AG09319 (cell line): Measurements from ENCODE around the gene MADCAM1.

Experiments used
- DNase-seq: peaks from one replicate; pipeline ENCODE4 v3.0.0-alpha.2; 2010; ENCODE audit warnings: low read depth; ENCODE audit errors: extremely low read depth
- TF ChIP-seq, protein P1 (sequence below): IDR thresholded peaks from 2 replicates; pipeline ENCODE4 v1.5.1; 2011; ENCODE audit warnings: low read depth, mild to moderate bottlenecking, inconsistent platforms, low read length, moderate library complexity

Gene MADCAM1

DNA sequence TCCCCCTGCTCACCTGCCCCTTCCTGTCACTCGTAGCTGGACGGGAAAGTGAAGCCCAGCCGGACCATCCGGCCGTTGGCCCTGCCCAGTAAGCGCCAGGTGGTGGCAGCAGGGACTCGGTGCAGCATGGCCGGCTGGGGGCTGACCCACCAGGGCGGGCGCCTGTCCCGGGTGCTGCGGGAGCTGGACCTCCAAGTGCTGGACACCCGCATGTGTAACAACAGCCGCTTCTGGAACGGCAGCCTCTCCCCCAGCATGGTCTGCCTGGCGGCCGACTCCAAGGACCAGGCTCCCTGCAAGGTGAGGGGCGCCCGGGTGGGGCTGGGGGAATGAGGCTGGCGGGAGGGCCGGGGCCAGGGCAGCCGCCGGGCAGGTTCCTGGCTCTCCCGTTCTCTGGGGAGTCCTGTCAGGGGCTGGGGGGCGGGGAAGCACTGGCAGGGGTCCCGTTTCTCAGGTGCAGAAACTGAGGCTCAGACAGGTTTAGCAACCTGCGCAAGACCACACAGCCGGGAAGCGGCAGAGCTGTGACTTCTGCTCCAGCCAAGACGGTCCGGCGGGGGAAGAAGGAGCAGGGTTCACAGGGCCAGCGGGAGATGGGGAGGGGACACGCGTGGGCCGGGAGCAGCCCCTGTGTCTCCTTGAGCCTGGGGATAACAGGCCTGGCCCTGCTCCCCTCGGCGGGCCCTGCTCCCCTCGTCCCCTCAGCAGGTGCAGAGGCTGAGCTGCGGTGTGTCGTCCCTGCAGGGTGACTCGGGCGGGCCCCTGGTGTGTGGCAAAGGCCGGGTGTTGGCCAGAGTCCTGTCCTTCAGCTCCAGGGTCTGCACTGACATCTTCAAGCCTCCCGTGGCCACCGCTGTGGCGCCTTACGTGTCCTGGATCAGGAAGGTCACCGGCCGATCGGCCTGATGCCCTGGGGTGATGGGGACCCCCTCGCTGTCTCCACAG is 52.9 kb downstream of the MADCAM1 start:
- no peak for DNase-seq

DNA sequence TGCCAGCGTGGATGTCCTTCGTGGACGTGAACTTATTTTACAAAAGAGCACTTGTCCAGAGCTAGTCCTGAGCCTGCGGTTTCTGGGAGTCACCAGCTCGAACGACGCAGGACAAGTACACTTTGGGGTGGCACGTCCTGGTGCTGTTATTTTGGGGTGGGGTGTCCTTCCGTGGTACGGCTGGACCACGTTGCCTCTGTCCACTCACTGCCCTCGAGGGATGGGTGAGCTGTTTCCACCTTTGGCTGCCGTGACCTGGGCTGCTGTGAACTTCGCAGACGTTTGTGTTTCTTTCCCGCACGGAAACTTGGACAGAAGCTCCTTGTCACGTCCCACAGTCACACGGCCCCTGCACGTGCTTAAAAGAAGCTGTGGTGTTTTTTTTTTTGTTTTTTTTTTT is 58.5 kb downstream of the MADCAM1 start:
- TF ChIP-seq, protein P1, sequence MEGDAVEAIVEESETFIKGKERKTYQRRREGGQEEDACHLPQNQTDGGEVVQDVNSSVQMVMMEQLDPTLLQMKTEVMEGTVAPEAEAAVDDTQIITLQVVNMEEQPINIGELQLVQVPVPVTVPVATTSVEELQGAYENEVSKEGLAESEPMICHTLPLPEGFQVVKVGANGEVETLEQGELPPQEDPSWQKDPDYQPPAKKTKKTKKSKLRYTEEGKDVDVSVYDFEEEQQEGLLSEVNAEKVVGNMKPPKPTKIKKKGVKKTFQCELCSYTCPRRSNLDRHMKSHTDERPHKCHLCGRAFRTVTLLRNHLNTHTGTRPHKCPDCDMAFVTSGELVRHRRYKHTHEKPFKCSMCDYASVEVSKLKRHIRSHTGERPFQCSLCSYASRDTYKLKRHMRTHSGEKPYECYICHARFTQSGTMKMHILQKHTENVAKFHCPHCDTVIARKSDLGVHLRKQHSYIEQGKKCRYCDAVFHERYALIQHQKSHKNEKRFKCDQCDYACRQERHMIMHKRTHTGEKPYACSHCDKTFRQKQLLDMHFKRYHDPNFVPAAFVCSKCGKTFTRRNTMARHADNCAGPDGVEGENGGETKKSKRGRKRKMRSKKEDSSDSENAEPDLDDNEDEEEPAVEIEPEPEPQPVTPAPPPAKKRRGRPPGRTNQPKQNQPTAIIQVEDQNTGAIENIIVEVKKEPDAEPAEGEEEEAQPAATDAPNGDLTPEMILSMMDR, result no peak
- DNase-seq, result no peak

More for the DNA sequence above, 52.9 kb downstream of the MADCAM1 start:
- TF ChIP-seq, protein P1, result no peak
